GM21737 (cell line): ENCODE measurements around the gene BOLA2B.
"Not testable (repeated sequence)": the region's sequence is repeated elsewhere in the genome, so short reads cannot be mapped to it uniquely, and the experiment has no call there.

Experiments
- ATAC-seq: cut with Tn5 transposase; IDR thresholded peaks from one replicate; pipeline ENCODE4 v1.9.1; 2021; ENCODE audit warnings: mild to moderate bottlenecking, moderate library complexity; ENCODE audit not compliant: unreplicated experiment

The BOLA2B gene

GRCh38 chr16:30184891-30185682 is 8.4 kb downstream of the BOLA2B start:
- peak; percentile 1 for ATAC-seq

- peak; percentile 0 for ATAC-seq
Measured at GRCh38 chr16:30184096-30184890, 9.2 kb downstream of the BOLA2B start.

- ATAC-seq = peak; percentile 43
Measured at GRCh38 chr16:30183233-30184095, 10.0 kb downstream of the BOLA2B start, which contains the start of gene CORO1A. CORO1A (plus strand) TSS chr16:30183602; CDS start chr16:30185210, 1,608 bp downstream.

GRCh38 chr16:30180741-30181140 is 12.7 kb downstream of the BOLA2B start:
- ATAC-seq = no peak

GRCh38 chr16:30179931-30180330 is 13.5 kb downstream of the BOLA2B start:
- ATAC-seq = no peak

- ATAC-seq = no peak
Measured at GRCh38 chr16:30179195-30179594, 14.3 kb downstream of the BOLA2B start.

GRCh38 chr16:30176876-30177275 is 16.6 kb downstream of the BOLA2B start:
- ATAC-seq = not testable (repeated sequence)

GRCh38 chr16:30173054-30173453 is 20.4 kb downstream of the BOLA2B start:
- ATAC-seq = no peak

GRCh38 chr16:30170145-30170544 is 23.3 kb downstream of the BOLA2B start:
- ATAC-seq = not testable (repeated sequence)

GRCh38 chr16:30169416-30169815 is 24.1 kb downstream of the BOLA2B start:
- not testable (repeated sequence) for ATAC-seq

- ATAC-seq = not testable (repeated sequence)
Measured at GRCh38 chr16:30168746-30169145, 24.7 kb downstream of the BOLA2B start.

- peak; percentile 74 for ATAC-seq
Measured at GRCh38 chr16:30166202-30166902, 27.1 kb downstream of the BOLA2B start.

- no peak for ATAC-seq
Measured at GRCh38 chr16:30163538-30163937, 29.9 kb downstream of the BOLA2B start.

- no peak for ATAC-seq
Measured at GRCh38 chr16:30157214-30157613, 36.3 kb downstream of the BOLA2B start.

GRCh38 chr16:30155188-30155587 is 38.3 kb downstream of the BOLA2B start:
- no peak for ATAC-seq

- ATAC-seq = no peak
Measured at GRCh38 chr16:30152517-30152916, 40.9 kb downstream of the BOLA2B start.

GRCh38 chr16:30151091-30151490 is 42.4 kb downstream of the BOLA2B start:
- ATAC-seq = no peak

- no peak for ATAC-seq
Measured at GRCh38 chr16:30149250-30149930, 44.1 kb downstream of the BOLA2B start.

- no peak for ATAC-seq
Measured at GRCh38 chr16:30147843-30148510, 45.5 kb downstream of the BOLA2B start.
